Middle frontal gyrus (tissue), 1 donor: Measurements from ENCODE around the gene SMYD3.

Experiments
- DNase-seq: peaks from one replicate; pipeline ENCODE4 v3.0.0-alpha.2; 2015; ENCODE audit warnings: low spot score; ENCODE audit errors: extremely low spot score

The SMYD3 gene

DNA sequence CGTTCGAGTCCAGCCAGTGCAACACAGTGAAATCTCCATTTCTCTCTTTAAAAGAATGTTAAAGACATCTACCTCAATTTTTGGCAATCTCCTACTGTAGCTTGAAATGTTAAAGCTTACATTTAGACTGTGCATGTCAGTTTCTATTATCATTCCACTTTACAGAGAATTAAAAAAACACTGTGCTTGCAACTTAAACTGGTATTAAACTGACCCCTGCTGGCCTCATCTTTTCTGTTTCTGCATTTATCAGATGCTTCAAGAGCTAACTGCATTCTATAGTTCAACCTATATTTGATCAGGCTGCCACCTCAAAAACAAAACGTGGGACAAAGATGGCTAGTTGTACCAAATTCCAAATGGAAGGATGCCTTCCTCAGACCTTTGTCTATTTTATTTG is 226.5 kb downstream of the SMYD3 start:
- DNase-seq: no peak

DNA sequence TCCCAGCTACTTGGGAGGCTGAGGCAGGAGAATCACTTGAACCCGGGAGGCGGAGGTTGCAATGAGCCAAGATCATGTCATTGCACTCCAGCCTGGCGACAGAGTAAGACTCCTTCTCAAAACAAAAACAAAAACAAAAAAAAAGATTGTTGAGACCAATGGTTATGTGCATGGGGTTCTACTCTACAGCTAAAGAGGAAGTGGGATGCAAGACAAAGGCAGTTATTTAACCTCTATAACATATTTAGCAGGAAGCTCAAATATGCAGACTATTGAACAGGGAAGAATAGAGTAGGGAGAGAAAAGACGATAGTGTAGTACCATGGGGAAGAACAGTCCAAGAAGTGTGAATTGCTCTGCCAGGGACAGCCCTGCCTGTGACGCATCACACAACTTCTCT is 227.7 kb downstream of the SMYD3 start:
- DNase-seq: no peak

DNA sequence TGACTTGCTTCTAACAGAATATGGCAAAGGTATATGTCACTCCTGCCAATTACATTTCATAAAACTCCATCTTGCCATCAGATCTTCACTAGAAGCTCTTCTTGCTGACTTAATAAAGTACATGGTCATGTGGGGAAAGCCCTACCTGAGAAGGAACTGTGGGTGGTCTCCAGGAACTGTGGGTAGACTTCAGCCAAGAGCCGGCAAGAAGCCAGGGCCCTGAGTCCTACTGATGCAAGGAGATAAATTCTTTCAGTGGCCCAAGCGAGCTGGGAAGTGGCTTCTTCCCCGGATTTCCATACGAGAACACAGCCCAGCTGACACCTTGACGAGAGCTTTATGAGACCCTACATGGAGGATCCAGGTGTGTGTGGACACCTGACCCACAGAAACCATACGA is 228.7 kb downstream of the SMYD3 start:
- no peak for DNase-seq

DNA sequence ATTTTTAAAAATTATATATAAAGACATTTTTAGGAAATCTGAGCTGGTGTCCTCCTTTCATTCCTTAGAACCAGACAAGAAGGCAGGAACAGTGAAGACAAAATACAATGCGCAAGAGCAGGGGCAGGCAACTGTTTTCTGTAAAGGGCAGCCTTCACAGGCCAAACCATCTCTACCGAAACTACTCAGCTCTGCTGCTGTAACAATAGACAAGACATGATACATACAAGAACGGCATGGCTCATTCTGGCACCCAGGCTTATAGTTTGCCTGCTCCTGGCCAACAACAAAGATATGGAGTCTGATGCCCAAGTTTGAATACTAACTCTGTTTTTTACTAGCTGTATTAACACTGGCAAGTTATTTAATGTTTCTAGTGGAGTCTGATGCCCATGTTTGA is 232.0 kb downstream of the SMYD3 start:
- DNase-seq: no peak

DNA sequence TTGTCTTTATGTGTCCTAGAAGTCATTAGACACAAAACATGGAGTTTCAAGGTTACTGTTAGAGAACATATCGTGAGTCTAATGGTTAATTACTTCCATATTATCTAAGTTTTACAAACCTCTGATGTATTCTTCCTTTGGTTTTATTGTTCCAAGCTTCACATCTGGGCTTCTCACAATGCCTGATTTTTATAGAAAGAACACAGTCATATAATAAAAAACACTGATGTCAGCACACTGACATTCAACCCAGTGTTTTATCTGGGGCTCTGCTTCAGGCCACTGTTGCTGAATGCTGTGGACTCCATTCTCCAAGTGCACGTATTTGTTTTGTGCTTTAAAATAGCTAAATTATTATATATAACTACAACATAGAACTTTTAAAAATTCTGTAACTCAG is 232.9 kb downstream of the SMYD3 start:
- no peak for DNase-seq

DNA sequence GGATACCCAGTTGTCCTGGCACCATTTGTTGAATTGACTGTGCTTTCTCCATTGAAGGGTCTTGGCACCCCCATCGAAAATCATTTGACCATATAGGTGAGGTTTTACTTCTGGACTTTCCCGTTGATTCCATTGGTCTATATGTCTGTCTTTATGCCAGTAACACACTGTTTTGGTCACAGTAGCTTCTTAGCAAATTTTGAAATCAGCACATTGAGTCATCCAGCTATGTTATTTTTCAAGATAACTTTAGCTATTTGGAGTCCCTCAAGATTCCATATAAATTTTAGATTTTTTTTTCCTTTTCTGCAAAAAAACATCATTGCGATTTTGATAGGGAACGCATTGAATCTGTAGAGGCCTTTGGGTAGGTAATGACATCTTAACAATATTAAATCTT is 235.6 kb downstream of the SMYD3 start:
- no peak for DNase-seq

DNA sequence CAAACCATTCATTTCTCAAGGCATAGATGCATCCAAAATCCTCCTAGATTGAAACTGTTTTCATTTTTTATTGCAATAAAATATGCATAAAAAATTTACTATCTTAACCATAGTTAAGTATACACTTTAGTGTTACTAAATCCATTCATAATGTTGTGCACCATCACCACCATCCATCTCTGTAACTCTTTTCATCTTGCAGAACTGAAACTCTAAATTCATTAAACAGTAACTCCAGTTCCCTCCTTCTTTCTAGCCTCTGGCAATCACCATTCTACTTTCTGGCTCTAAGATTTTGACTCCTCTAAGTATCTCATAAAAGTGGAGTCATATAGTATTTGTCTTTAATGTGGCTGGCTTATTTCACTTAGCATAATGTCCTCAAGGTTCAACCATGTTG is 236.8 kb downstream of the SMYD3 start:
- DNase-seq: no peak

DNA sequence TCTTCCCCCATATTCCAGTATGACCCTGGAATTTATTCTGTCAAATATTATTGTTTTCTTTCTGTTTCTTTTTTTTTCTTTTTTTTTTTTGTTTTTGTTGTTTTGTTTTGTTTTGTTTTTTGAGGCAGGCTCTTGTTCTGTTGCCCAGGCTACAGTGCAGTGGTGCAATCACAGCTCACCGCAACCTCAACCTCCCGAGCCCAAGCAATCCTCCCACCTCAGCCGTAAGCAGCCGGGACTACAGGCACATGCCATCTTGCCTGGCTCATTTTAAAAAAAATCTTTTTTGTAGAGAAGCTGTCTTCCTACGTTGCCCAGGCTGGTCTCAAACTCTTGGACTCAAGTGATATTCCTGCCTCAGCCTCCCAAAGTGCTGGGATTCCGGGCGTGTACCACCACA is 237.6 kb downstream of the SMYD3 start:
- DNase-seq: no peak

DNA sequence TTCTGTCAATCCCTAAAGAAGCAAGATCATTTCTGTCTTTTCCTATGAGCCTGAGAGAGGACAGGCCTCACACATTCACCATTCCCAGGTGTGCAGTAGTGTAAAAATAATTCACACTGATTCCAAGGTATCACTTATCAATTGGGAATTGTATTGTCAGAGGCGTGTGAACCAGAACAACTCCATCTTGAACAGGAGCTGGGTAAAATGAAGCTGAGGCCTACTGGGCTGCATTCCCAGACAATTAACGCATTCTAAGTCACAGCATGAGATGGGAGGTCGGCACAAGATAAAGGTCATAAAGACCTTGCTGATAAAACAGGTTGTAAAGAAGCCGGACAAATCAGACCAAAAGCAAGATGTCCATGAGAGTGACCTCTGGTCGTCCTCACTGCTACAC is 239.2 kb downstream of the SMYD3 start:
- DNase-seq: no peak

DNA sequence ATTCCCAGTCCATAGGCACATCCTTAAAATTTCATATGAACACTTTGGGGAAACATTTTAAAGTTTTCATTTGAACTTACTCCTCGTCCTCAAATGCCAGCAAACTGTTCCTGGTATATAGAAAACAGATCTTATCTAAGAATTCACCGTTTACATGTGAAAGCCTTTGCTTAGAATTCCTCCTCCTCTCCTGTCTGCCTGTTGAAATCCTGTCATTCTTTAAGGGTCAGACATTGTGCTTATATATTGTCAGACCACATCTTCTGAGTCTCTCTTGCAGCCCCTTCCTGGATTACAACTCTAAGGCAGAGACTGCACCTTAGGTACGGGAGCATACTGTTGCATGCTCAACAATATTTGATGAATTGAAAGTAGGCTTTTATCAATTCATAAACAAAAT is 239.7 kb downstream of the SMYD3 start:
- no peak for DNase-seq

DNA sequence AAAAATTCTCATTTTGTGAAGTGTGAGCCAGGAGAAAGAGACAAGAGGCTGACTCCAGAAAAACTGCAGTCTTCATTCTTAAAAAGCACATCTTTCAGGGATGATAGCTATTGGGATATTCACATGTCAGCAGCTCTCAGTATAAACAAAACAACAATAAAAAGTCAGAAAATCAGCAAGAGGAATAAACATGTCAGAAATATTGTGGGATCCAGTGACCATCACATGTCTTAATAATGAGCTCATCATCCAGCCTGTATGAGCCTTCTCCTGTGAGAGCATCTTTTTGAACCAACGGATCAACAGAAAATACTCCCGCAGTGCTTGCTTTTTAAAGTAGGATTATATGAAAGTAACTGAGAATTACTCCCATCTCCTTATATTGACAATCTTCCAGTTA is 241.6 kb downstream of the SMYD3 start:
- no peak for DNase-seq

DNA sequence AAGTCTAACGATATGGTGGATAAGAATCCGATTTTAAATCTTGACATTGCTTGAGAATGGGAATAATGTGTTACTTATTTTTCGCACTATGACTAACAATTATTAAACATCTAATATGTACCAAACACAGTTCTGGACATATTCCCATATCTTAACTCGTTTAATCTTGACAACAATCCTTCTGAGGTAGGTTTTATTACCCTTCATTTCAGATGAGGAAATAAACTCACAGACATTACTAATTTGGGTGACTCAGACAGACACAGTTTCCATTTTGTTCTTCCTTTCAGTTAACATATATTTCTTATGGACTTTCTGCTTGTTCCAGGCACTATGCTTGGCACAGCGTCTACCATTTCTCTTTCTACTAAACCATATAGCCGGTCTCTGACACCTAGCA is 244.8 kb downstream of the SMYD3 start:
- DNase-seq: no peak

DNA sequence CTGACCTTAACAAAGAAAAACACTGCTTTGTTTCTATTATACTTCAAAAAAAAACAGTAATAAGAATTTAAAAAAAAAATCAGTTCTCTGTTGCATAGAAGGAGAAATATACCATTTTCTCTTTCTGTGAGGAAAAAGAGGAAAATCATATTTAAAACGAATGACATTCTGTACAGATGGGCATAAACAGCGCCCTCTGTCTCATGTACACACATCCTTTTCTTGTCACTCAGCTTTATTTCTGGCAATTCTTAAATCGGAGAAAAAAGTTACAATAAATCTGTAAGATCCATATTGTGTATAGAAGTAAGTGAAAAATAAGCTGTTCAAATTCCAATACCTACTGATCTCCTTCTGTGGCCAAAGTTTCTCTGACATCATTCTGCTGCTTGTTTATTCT is 245.4 kb downstream of the SMYD3 start:
- no peak for DNase-seq

DNA sequence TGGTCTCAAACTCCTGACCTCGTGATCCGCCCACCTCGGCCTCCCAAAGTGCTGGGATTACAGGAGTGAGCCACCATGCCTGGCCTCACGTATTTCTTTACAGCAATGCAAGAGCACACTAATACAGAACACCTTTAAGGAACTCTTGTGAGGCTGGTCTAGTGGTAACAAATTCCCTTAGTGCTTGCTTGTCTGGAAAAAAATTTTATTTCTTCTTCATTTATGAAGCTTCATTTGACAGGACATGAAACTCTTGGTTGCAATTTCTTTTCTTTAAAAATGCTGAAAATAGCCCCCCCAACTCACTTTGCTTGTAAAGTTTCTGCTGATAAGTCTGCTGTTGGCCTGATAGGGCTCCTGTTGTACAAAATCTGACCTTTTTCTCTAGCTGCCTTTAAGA is 248.8 kb downstream of the SMYD3 start:
- DNase-seq: no peak

DNA sequence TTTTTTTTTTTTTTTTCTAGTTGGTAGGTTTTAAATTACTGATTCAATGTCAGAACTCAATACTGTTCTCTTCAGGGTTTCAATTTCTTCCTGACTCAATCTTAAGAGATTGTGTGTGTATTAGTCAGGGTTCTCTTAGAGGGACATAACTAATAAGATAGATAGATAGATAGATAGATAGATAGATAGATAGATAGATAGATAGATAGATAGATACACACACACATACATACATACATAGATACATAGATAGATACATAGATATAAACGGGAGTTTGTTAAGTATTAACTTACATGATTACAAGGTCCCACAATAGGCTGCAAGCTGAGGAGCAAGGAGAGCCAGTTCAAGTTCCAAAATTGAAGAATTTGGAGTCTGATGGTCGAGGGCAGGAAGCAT is 251.3 kb downstream of the SMYD3 start:
- DNase-seq: no peak

DNA sequence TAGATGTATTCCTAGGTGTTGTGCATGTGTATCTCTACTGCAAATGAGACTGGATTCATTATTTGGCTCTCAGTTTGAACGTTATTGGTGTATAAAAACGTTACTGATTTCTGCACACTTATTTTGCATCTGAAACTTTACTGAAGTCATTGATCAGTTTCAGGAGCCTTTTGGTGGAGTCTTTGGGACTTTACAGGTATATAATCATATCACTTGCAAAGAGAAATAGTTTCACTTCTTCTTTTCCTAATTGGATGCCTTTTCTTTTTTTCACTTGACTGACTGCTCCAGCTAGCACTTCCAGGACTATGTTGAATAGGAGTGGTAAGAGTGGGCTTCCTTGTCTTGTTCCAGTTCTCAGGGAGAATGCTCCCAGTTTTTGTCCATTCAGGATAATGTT is 252.2 kb downstream of the SMYD3 start:
- DNase-seq: no peak

DNA sequence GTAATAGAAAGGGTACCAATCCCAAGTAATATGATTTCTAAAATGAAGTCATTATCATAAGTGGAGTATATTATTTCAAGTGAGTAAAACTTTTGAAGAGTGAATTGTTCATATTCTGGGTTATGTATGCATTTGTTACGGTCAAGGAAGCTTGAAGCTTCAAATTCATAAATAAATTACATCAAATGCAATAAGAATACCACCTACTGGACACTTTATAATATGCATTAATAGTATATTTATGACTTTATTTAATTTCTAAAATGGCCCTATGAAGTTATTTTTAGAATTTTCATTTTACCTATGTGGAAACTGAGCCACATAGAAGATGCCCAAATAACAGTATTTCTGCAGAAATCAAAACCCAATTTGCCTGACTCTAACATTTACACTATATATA is 260.6 kb downstream of the SMYD3 start:
- DNase-seq: no peak

DNA sequence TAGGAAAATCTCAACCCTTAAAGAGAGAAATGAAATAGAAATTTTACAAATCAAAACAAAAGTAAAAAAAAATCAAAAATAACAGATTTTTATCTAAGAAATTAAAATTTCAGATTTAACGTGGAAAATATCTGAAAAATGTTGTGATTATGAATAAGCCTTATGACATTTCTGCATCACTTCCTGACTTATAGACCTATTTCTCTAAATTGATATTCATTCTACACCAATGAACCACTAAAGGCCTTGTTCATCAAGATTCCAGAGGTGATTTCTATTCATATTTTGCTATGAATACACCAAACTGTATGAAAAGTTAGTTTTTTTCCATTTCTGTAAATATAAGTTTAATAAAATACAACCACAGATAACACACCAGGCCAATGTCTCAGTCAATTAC is 261.5 kb downstream of the SMYD3 start:
- no peak for DNase-seq

DNA sequence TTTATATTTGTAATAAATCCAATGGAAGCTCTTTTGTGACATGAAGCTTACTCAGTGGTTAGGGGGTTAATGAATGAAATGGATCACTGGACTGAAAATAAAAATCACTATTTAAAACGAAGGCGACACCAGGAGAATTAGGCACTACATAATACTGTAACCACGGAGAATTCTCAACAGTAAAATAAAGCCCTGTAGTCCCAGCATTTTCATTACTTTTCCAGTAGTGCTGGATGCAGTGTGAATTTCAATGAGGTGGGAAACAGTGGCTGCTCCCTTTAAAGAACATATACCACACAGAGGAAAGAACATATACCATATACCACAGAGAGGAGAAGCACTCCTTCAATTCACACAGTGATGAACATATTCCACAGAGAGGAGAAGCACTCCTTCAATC is 275.0 kb downstream of the SMYD3 start:
- no peak for DNase-seq

DNA sequence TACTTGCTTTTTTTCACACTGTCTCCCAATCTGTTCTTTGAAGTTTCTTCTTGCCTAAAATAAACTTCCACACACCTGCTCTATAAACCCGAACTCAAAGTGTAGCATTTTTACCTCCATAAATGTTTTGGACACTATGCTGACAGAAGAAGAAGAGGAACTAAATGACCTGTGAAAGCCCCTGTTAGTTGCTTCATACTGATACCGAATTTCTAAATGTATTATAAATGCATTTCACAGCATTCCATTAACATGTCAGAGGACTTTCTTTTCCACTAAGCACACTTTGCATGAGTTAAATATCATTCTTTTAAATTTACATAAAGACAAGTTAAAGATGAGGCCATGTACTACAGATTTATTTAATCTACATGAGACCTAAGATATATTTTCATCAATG is 281.0 kb downstream of the SMYD3 start:
- no peak for DNase-seq

DNA sequence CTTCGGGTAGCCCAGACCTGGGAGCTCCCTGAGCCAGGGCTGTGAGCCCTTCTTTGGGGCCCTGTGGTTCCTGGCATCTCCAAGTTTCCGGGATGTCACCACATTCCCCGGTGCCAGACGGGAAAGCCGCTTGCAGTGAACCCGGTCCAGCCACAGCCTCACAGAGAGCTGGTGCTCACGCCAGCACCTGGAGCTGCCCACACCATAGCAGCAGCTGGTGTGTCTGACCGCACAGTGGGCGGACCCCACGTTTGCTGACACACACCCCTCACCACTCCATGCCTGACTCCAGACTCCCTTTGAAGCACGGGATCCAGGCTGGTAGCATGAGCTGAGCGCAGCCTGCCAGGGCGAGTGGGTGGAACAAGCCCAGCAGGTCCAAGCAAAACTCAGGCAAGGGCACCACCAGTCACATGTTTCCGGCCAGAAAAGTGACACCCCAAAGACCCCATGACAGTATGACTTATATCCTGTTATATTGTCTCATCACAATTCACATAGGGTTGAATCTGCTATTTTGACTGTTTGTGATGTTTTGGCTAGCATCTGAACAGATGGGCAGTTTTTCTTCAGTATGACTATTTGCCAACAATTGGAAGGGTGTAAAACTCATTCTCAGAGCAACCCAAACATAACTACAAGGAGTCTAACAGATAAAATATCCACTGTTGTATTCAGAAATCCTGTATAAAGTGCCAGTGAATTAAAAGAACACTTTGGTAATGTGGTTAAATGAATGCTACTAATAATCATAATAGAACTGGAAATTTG is 285.4 kb downstream of the SMYD3 start:
- no peak for DNase-seq

DNA sequence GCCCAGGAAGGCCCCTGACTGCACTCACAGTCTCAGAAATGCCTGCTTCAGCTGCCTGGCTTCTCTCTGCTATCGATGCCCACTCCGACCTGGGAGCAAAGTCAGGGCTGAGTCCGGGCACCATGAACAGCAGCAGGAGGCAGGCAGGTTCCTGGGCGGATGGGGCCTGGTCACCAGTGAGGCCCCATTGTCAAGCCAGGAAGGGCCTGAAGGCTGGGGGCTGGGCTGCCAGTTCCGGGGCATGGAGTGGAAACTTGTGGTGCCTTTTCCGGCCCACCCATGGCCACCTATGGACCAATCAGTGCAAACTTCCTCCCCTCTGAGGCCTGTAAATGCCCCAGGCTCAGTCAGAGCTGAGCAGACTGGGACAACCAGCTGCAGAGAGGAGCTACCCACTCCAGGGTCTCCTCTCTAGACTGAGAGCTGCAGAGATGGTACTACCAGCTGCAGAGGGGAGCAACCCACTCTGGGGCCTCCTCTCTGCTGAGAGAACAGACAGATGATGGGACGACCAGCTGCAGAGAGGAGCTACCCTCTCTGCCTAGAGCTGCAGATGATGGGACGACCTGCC is 286.5 kb downstream of the SMYD3 start:
- DNase-seq: no peak

DNA sequence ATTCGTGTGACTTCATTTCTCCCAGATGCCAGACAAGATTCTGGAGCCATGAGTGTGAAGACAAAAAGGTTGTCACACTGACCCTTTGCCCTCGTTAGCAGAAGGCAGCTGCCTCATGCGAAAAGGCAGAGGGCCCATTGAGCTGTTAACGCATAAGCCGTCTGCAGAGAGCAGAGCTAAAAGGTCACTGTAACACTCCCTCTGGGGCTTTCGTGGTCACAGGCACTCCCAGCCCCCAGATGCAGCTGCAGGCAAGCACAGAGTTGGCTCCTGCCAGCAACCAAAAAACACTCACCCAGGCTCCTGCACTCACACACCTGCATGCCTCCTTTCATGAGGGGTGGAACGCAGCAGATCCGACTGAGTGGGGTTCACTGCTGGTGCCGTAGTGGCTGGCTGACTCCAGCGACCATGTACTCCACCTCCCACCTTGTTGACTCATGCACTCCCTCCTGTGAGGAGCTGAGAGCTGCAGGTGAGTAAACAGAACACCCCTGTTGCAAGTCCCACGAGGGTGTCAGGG is 287.5 kb downstream of the SMYD3 start:
- no peak for DNase-seq
